Activated CD4-positive, CD25-positive, alpha-beta regulatory T cell treated with anti-CD3 and anti-CD28 coated beads, Interleukin-2, amount 50 U/mL, for 24 hours (primary cell): Measurements from ENCODE around the gene RNASE9.
"Not testable (repeated sequence)": the region's sequence is repeated elsewhere in the genome, so short reads cannot be mapped to it uniquely, and the experiment has no call there.

Source experiments
- ATAC-seq, 2 donors: fragments of 150-1000 bp; cut with Tn5 transposase; one replicate each; pipeline ENCODE4 v1.10.0; 2021; ENCODE audit warnings: mild to moderate bottlenecking in 1 of 2, moderate library complexity in 1 of 2

The RNASE9 gene

DNA sequence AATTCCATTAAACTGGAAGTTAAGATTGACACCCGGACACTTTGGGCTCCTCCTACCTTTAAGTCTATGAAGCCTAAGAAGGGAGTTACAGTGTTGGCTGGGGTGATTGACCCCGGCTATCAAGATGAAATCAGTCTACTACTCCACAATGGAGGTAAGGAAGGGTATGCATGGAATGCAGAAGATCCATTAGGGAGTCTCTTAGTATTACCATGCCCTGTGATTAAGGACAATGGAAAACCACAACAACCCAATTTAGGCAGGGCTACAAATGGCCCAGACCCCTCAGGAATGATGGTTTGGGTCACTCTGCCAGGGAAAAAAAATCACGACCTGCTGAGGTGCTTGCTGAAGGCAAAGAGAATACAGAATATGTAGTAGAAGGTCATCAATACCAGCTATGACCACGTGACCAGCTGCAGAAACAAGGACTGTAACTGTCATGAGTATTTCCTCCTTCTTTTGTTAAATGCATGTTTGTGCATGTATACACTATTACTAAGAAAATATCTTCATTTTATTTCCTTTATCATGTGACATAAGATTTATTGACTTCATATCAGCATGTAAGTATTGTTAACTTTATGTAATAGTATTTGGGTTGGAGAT, 11.6 kb upstream of the RNASE9 start:
- ATAC-seq, result not testable (repeated sequence)

- ATAC-seq, result not testable (repeated sequence)
Measured at GRCh38 chr14:20570720-20571119, 9.9 kb upstream of the RNASE9 start.

DNA sequence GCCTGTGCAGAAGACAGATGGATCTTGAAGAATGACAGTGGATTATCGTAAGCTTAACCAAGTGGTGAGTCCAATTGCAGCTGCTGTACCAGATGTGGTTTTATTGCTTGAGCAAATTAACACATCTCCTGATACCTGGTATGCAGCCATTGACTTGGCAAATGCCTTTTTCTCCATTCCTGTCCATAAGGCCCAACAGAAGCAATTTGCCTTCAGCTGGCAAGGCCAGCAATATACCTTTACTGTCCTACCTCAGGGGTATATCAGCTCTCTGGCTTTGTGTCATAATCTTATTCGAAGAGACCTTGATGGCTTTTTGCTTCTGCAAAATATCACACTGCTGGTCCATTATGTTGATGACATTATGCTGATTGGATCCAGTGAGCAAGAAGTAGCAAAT, 9.0 kb upstream of the RNASE9 start:
- not testable (repeated sequence) for ATAC-seq

DNA sequence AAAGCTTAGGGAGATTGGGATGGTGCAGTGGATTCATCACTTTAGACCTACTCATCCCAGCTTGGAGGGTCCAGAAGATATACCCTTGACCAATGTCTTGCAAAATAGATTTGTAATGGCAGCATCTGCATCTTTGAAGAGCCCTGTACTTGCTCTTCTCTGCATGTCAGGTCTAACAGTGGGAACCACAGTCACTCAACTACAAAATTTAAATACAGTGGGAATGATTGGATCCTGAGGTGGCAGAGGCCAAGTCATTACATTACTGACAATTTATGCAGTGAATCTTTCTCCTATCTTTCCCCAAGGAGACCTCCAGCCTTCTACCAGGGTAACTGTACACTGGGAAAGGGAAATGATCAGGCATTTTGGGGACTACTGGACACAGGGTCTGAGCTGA, 8.2 kb upstream of the RNASE9 start:
- ATAC-seq, result no peak

DNA sequence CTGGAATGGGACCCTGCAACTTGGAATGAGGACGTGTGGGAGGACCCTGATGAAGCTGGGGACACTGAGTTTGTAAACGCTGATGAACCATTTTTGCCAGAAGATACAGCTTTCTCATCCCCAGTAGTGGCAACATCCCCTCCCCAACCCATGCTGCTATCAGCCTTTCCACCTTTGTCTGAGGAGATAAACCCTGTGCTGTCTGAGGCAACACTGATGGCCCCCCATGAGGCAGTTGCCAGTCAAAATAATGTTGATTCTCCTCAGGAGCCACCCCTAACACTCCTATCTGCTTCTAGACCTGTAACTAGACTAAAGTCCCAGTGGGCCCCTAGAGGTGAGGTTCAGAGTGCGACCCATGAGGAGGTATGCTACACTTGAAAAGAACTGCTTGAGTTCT, 7.5 kb upstream of the RNASE9 start:
- no peak for ATAC-seq

- not testable (repeated sequence) for ATAC-seq
Measured at GRCh38 chr14:20567199-20567598, 6.4 kb upstream of the RNASE9 start.

GRCh38 chr14:20564501-20564997, 3.7 kb upstream of the RNASE9 start:
- no peak for ATAC-seq

- no peak for ATAC-seq
Measured at GRCh38 chr14:20563971-20564370, 3.1 kb upstream of the RNASE9 start.

GRCh38 chr14:20559461-20559904, 1.4 kb downstream of the RNASE9 start:
- no peak for ATAC-seq

- ATAC-seq, result no peak
Measured at GRCh38 chr14:20557212-20557542, 3.7 kb downstream of the RNASE9 start.

GRCh38 chr14:20556500-20557211, 4.2 kb downstream of the RNASE9 start:
- no peak for ATAC-seq

DNA sequence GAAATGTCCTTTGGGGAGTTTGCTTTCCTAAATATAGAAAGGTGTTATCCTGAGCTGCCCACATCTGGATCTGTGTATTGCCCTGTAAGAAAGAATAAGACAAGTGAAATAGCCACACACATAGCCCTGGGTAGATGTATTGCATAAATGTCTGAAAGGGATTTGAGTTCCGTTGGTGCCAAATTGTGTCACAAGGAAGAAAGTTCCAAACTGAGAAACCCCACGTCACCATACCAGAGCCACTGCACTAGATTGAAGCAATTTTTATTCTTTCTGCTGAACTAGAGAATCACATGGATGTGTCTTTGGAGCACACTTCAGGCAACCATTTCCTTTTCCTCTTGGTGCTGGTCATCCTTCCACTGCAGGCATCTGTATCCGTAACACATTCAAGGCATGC, 5.0 kb downstream of the RNASE9 start:
- no peak for ATAC-seq

- no peak for ATAC-seq
Measured at GRCh38 chr14:20553024-20553423, 7.8 kb downstream of the RNASE9 start.

DNA sequence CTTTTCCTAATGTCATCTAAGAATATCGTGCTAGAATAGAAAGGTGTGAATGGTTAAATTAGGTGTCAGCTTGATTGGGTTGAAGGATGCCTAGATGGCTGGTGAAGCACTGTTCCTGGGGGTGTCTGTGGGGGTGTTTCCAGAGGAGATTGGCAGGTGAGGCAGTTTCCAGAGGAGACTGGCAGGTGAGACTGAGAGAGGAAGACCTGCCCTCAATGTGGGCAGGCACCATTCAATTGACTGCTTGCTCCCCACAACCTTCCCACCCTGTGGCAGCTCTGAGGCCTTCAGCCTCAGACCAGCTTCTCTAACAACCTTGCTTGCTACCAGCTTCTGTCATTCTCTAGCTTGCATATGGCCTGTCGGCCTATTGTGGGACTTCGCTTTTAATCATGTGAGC, 9.2 kb downstream of the RNASE9 start:
- no peak for ATAC-seq

DNA sequence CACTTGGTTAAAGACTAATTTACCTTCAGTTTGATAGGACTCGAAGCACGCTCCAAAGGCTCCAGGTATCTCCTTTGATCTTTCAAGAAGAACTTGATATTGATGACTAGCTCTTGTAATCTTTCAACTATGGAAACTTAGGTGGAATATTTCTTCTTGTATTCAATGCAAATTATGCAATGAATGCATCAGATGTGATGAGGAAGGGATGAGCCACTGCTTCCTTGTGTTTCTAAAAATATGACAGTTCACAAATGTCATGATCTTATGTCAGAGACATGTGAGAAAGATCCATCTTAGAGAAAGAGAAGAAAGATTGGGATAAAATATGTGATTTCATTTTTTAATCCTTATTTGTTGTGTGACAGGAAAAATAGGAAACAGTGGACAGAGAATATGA, 9.9 kb downstream of the RNASE9 start:
- no peak for ATAC-seq

GRCh38 chr14:20548414-20549158, 12.3 kb downstream of the RNASE9 start:
- no peak for ATAC-seq

- ATAC-seq, result no peak
Measured at GRCh38 chr14:20546877-20547276, 14.0 kb downstream of the RNASE9 start.

GRCh38 chr14:20539906-20540305, 20.9 kb downstream of the RNASE9 start:
- no peak for ATAC-seq

GRCh38 chr14:20530771-20531571, 29.9 kb downstream of the RNASE9 start:
- ATAC-seq, result peak; percentile 53 to 79

DNA sequence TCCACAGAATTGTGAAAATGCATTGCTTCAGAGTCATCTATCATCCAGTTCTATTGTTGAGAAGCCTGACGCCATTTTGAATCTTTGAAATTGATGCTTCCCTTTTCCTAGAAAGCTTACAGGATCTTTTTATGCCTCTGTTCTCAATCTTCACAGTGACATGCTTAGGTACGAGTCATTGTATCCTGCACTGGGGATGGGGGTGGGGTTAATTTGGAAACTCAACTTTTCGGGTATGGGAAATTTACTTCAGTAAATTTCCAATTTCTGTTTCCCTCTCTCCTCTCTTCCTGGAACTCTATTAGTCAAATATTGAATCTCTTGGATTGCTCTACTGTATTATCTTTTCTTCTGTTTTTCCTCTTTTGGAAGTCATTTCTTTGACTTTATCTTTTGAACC, 31.0 kb downstream of the RNASE9 start:
- no peak for ATAC-seq

GRCh38 chr14:20524027-20524426, 36.8 kb downstream of the RNASE9 start:
- no peak for ATAC-seq

- no peak for ATAC-seq
Measured at GRCh38 chr14:20522332-20522731, 38.5 kb downstream of the RNASE9 start.

DNA sequence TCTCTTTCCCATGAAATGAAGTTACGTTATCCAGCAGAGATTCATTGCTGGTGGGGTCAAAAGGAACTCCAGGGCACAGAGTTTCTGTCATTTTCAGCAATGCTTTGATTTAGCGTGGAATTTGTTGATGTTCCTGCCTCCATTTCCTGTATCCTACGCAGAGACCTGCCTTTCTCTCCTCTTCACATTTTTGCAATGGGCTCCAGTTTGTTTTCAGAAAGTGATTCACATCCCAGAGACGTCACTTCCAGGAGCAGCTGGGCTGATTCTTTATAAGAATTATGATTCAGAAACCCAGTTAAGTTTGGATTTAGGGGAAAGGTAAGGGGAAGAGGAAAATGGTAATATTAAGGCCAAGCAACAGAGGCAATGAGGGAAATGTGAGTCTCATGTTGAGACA, 43.9 kb downstream of the RNASE9 start:
- ATAC-seq, result no peak
